Measurements from ENCODE around the gene ZNF784. TPM values are rescaled to one million over a fixed set of nuclear protein-coding genes. Genes with fewer than 3 reads are reported as not detected.

Gene ZNF784
- total and polyA plus RNA-seq, 2 of the 13 experiments (the other 11 are each of a cell fraction or from before 2014, with no cell fraction given) = 4.1 to 4.2 TPM

DNA sequence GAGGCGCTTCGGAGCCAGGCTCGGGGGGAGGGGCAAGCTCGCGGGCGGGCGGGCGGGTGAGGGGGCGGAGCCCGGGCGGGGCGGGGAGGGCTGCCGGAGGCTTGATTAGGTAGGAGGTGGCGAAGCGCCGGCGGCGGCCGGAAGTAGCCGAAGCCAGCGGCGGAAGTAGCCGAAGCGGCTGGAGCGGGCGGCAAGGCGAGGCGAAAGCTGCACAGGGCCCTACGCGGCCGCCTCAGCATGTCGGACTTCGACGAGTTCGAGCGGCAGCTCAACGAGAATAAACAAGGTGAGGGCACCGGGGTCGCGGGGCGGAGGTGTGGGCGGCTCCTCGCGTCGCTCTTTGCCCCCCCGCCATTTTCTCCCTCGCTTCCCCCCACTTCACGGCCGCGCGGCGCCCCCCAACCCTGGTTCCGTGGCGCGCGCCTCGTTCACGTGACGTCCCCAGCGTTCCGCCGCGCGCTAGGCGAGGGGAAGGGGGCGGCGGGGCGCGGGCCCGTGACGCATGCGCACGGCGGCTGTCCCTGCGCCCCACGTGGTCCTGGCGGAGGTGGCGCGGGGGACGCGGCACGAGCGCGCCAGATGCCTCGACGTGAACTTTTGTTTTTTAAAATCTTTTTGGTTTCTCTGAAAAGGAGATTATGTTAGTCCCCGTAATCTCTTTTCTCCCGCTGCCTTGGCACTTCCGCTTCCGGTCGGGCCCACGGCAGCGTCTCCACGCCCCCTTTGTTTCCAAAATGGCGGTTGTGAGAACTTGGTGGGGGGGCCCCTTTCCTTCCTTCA, 30.7 kb upstream of the ZNF784 start, which contains the start of gene U2AF2 (continued):
- TF ChIP-seq TRIM24 (CRISPR knock-in tag; IDR thresholded peaks at IDR 0.05) (no peak), KLF12 (CRISPR knock-in tag; IDR thresholded peaks at IDR 0.05; ENCODE audit: borderline replicate concordance) (peak; percentile 73; the same call in 1 of the 2 replicates), ZNF850 (CRISPR knock-in tag; conservative IDR thresholded peaks at IDR 0.05) (no peak), IRX3 (CRISPR knock-in tag; IDR thresholded peaks at IDR 0.05; ENCODE audit: borderline replicate concordance, low read depth) (peak; percentile 64; the same call in 1 of the 2 replicates), ZNF615 (CRISPR knock-in tag; IDR thresholded peaks at IDR 0.05; ENCODE audit: borderline replicate concordance) (no peak), ZMYM3 (CRISPR knock-in tag; IDR thresholded peaks at IDR 0.05) (no peak), STAG1 (CRISPR knock-in tag; IDR thresholded peaks at IDR 0.05) (no peak), ZNF101 (CRISPR knock-in tag; IDR thresholded peaks at IDR 0.05; ENCODE audit: borderline replicate concordance, low read depth) (no peak), SRSF1 (optimal IDR thresholded peaks at IDR 0.05; ENCODE audit: low read depth, low read length) (no peak), ZNF747 (CRISPR knock-in tag; IDR thresholded peaks at IDR 0.05; ENCODE audit: borderline replicate concordance) (no peak), ZNF136 (CRISPR knock-in tag; IDR thresholded peaks at IDR 0.05; ENCODE audit: low read depth) (no peak), MBD4 (IDR thresholded peaks at IDR 0.05; ENCODE audit: borderline replicate concordance, low read length) (no peak), LCORL (IDR thresholded peaks at IDR 0.05) (no peak), LCORL (CRISPR knock-in tag; IDR thresholded peaks at IDR 0.05) (no peak), SMC3 (IDR thresholded peaks at IDR 0.05; ENCODE audit: low read length) (no peak), CREB1 (IDR thresholded peaks at IDR 0.05) (no peak), CREB1 (CRISPR knock-in tag; IDR thresholded peaks at IDR 0.05) (no peak), ZBTB42 (CRISPR knock-in tag; IDR thresholded peaks at IDR 0.05) (0 out of 2 replicates have a peak, but pooled peaks have one; percentile 44), CAMTA2 (CRISPR knock-in tag; IDR thresholded peaks at IDR 0.05; ENCODE audit: borderline replicate concordance) (no peak), EZH2 (conservative IDR thresholded peaks at IDR 0.05; ENCODE audit: low read depth, low read length) (no peak), HNRNPL (IDR thresholded peaks at IDR 0.05; ENCODE audit: low read depth, low read length) (no peak), MAFK (conservative IDR thresholded peaks at IDR 0.05 in 1 of 2, IDR thresholded peaks at IDR 0.05 in 1 of 2; ENCODE audit: low read length in 2 of 2) (no peak)
- TF ChIP-seq, protein P1, sequence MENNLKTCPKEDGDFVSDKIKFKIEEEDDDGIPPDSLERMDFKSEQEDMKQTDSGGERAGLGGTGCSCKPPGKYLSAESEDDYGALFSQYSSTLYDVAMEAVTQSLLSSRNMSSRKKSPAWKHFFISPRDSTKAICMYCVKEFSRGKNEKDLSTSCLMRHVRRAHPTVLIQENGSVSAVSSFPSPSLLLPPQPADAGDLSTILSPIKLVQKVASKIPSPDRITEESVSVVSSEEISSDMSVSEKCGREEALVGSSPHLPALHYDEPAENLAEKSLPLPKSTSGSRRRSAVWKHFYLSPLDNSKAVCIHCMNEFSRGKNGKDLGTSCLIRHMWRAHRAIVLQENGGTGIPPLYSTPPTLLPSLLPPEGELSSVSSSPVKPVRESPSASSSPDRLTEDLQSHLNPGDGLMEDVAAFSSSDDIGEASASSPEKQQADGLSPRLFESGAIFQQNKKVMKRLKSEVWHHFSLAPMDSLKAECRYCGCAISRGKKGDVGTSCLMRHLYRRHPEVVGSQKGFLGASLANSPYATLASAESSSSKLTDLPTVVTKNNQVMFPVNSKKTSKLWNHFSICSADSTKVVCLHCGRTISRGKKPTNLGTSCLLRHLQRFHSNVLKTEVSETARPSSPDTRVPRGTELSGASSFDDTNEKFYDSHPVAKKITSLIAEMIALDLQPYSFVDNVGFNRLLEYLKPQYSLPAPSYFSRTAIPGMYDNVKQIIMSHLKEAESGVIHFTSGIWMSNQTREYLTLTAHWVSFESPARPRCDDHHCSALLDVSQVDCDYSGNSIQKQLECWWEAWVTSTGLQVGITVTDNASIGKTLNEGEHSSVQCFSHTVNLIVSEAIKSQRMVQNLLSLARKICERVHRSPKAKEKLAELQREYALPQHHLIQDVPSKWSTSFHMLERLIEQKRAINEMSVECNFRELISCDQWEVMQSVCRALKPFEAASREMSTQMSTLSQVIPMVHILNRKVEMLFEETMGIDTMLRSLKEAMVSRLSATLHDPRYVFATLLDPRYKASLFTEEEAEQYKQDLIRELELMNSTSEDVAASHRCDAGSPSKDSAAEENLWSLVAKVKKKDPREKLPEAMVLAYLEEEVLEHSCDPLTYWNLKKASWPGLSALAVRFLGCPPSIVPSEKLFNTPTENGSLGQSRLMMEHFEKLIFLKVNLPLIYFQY (CRISPR knock-in tag; IDR thresholded peaks at IDR 0.05; ENCODE audit: borderline replicate concordance) = 0 out of 2 replicates have a peak, but pooled peaks have one; percentile 40
- TF ChIP-seq, protein P2, sequence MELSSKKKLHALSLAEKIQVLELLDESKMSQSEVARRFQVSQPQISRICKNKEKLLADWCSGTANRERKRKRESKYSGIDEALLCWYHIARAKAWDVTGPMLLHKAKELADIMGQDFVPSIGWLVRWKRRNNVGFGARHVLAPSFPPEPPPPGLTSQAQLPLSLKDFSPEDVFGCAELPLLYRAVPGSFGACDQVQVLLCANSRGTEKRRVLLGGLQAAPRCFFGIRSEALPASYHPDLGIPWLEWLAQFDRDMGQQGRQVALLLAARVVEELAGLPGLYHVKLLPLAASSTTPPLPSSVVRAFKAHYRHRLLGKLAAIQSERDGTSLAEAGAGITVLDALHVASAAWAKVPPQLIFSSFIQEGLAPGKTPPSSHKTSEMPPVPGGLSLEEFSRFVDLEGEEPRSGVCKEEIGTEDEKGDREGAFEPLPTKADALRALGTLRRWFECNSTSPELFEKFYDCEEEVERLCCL (CRISPR knock-in tag; IDR thresholded peaks at IDR 0.05; ENCODE audit: borderline replicate concordance) = no peak
- TF ChIP-seq, protein P3, sequence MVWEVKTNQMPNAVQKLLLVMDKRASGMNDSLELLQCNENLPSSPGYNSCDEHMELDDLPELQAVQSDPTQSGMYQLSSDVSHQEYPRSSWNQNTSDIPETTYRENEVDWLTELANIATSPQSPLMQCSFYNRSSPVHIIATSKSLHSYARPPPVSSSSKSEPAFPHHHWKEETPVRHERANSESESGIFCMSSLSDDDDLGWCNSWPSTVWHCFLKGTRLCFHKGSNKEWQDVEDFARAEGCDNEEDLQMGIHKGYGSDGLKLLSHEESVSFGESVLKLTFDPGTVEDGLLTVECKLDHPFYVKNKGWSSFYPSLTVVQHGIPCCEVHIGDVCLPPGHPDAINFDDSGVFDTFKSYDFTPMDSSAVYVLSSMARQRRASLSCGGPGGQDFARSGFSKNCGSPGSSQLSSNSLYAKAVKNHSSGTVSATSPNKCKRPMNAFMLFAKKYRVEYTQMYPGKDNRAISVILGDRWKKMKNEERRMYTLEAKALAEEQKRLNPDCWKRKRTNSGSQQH (CRISPR knock-in tag; IDR thresholded peaks at IDR 0.05; ENCODE audit: low read depth) = peak; percentile 46; the same call in 1 of the 2 replicates

All from HepG2 (cell line).